Smooth muscle cell (in vitro differentiated cells): Measurements from ENCODE around the gene UNKL. TPM values are rescaled to one million over a fixed set of nuclear protein-coding genes. Genes with fewer than 3 reads are reported as not detected.

Experiments used
- DNase-seq: peaks from one replicate; lab custom pipeline; 2025; ENCODE audit not compliant: unreplicated experiment; lab: John Stamatoyannopoulos, UW
- H2AFZ ChIP-seq: fragments of 200-600 bp; sonication (generic); 2 replicates; pipeline ENCODE4 v1.6.0; 2016; ENCODE audit warnings: antibody characterized with exemption, low read depth, mild to moderate bottlenecking
- H3F3A ChIP-seq: fragments of 200-600 bp; sonication (generic); 2 replicates; pipeline ENCODE4 v1.6.0; 2017; ENCODE audit warnings: antibody characterized with exemption, low read depth
- H3K27ac ChIP-seq: fragments of 200-600 bp; sonication (generic); 2 replicates; pipeline ENCODE4 v1.5.1; 2016; ENCODE audit warnings: low read depth, mild to moderate bottlenecking
- H3K27me3 ChIP-seq: fragments of 200-600 bp; sonication (generic); 2 replicates; pipeline ENCODE4 v1.6.1; 2016; ENCODE audit warnings: low read depth, mild to moderate bottlenecking
- H3K36me3 ChIP-seq: fragments of 200-600 bp; sonication (generic); 2 replicates; pipeline ENCODE4 v1.5.1; 2016; ENCODE audit warnings: low read depth
- H3K4me1 ChIP-seq: fragments of 200-600 bp; sonication (generic); 2 replicates; pipeline ENCODE4 v1.5.1; 2016; ENCODE audit warnings: low read depth
- H3K4me2 ChIP-seq: fragments of 200-600 bp; sonication (generic); 2 replicates; pipeline ENCODE4 v1.6.0; 2016; ENCODE audit warnings: mild to moderate bottlenecking
- H3K4me3 ChIP-seq: fragments of 200-600 bp; sonication (generic); 2 replicates; pipeline ENCODE4 v1.5.1; 2016; ENCODE audit warnings: mild to moderate bottlenecking
- H3K79me2 ChIP-seq: fragments of 200-600 bp; sonication (generic); 2 replicates; pipeline ENCODE4 v1.6.0; 2016; ENCODE audit warnings: low read depth, mild to moderate bottlenecking
- H3K9ac ChIP-seq: fragments of 200-600 bp; sonication (generic); 2 replicates; pipeline ENCODE4 v1.6.0; 2016; ENCODE audit warnings: low read depth
- H3K9me3 ChIP-seq: fragments of 200-600 bp; sonication (generic); replicated peaks from 2 replicates; pipeline ENCODE4 v1.5.1; 2016; ENCODE audit warnings: low read depth
- H4K20me1 ChIP-seq: fragments of 200-600 bp; sonication (generic); 2 replicates; pipeline ENCODE4 v1.6.0; 2016; ENCODE audit warnings: low read depth
- CTCF ChIP-seq: fragments of 200-600 bp; sonication (generic); IDR thresholded peaks from 2 replicates; pipeline ENCODE4 v1.5.1; 2017; ENCODE audit warnings: borderline replicate concordance, mild to moderate bottlenecking, antibody characterized with exemption; ENCODE audit not compliant: insufficient read depth, poor library complexity, severe bottlenecking
- WGBS: methylation state at CpG from one replicate; pipeline ENCODE4 v1.1.7; 2016; ENCODE audit warnings: low lambda C conversion rate; 5-methylcytosine and 5-hydroxymethylcytosine counted together
- polyA plus RNA-seq: library from polyadenylated mRNA; unstranded; fragments of >200 nt; fragmentation: Nextera tagmentation; extraction: Ambion mirVana; gene quantifications from 2 replicates; pipeline ENCODE4 v1.2.1, GENCODE V29; 2016
- total RNA-seq: library from RNA; depleted of rRNA; stranded (reverse); fragments of >200 nt; gene quantifications from 2 replicates; pipeline ENCODE4 v1.2.3, GENCODE V29; 2014

UNKL gene
- total and polyA plus RNA-seq, 2 experiments from 2014 or later = 5.2 to 6.2 TPM

DNA sequence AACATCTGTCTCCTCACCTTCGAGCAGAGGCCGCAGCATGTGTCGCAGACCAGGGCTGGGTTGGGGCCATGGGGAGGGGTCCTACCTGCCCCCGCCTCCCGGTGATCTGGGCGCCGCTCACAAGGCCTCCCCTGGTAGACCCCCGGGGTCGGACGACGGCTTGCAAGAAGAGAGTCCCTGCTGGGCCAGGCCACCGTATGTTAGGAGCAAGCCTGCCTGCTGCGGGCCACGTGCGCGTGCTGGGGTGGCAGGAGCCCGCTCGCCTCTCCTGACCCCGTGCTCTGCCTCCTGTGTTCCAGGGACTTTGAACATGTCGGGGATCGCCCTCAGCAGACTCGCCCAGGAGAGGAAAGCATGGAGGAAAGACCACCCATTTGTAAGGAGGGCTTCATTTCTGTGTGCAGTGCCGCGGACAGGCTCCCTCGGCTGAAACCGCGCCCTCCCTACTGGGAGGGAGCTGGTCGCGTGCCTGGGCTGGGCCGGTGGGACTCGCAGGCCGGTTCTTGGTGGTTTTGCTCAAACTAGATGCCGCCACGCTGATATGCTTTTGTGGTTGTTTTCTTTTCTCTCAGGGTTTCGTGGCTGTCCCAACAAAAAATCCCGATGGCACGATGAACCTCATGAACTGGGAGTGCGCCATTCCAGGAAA lies 100.7 kb downstream of the UNKL start:
- Histone ChIP-seq H4K20me1 (peaks cover 90% of the 10 kb centered on the region), H3K4me1 (peaks cover 15% of the 10 kb centered on the region), H3K4me3 (no peak overlapping the region), H3K9me3 (no peaks in the 10 kb centered on the region), H3K27ac (no peak overlapping the region), H2AFZ (no peak overlapping the region), H3K36me3 (peaks cover 6% of the 10 kb centered on the region), H3K4me2 (no peak overlapping the region), H3K9ac (no peak overlapping the region), H3K27me3 (no peaks in the 10 kb centered on the region), H3F3A (no peaks in the 10 kb centered on the region), H3K79me2 (peaks cover 83% of the 10 kb centered on the region)
- DNase-seq = no peak
- TF ChIP-seq CTCF = no peak
- WGBS = 97% methylated on average over 37 of the region's 38 CpGs

Other genes starting within 250 kb of the UNKL start
- not detected in 2 replicates for gene TPSG1, start 189.4 kb downstream of the UNKL start, total RNA-seq
- gene TPSG1, start 189.4 kb downstream of the UNKL start, polyA plus RNA-seq = not detected in 2 replicates
- not detected in 2 replicates for gene TPSB2, start 184.5 kb downstream of the UNKL start, total RNA-seq
- gene TPSB2, start 184.5 kb downstream of the UNKL start, polyA plus RNA-seq = not detected in 2 replicates
- gene TPSAB1, start 174.0 kb downstream of the UNKL start, total RNA-seq = not detected in 2 replicates
- not detected in 2 replicates for gene TPSAB1, start 174.0 kb downstream of the UNKL start, polyA plus RNA-seq
- gene TPSD1, start 158.6 kb downstream of the UNKL start, total RNA-seq = not detected in 2 replicates
- gene TPSD1, start 158.6 kb downstream of the UNKL start, polyA plus RNA-seq = not detected in 2 replicates
- 51.5 and 95.9 TPM in 2 replicates for gene UBE2I, start 105.1 kb downstream of the UNKL start, total RNA-seq
- 169 and 180 TPM in 2 replicates for gene UBE2I, start 105.1 kb downstream of the UNKL start, polyA plus RNA-seq
- 0.31 TPM in 1 of 2 replicates, not detected in the other for gene BAIAP3, start 81.1 kb downstream of the UNKL start, total RNA-seq
- gene BAIAP3, start 81.1 kb downstream of the UNKL start, polyA plus RNA-seq = 0.34 and 0.51 TPM in 2 replicates
- gene TSR3, start 62.8 kb downstream of the UNKL start, total RNA-seq = 54.9 and 55.2 TPM in 2 replicates
- gene TSR3, start 62.8 kb downstream of the UNKL start, polyA plus RNA-seq = 142 TPM in 2 replicates
- 28.0 and 34.4 TPM in 2 replicates for gene GNPTG, start 62.8 kb downstream of the UNKL start, total RNA-seq
- gene GNPTG, start 62.8 kb downstream of the UNKL start, polyA plus RNA-seq = 73.3 and 79.2 TPM in 2 replicates
- 17.2 and 21.8 TPM in 2 replicates for gene UQCC4, start 6.0 kb upstream of the UNKL start, total RNA-seq
- gene UQCC4, start 6.0 kb upstream of the UNKL start, polyA plus RNA-seq = 29.6 and 33.0 TPM in 2 replicates
- not detected in 2 replicates for gene PERCC1, start 16.4 kb upstream of the UNKL start, total RNA-seq
- not detected in 2 replicates for gene PERCC1, start 16.4 kb upstream of the UNKL start, polyA plus RNA-seq
- gene CCDC154, start 29.9 kb upstream of the UNKL start, total RNA-seq = not detected in 2 replicates
- gene CCDC154, start 29.9 kb upstream of the UNKL start, polyA plus RNA-seq = 0.24 and 1.0 TPM in 2 replicates
- 15.6 and 25.9 TPM in 2 replicates for gene CLCN7, start 60.3 kb upstream of the UNKL start, total RNA-seq
- gene CLCN7, start 60.3 kb upstream of the UNKL start, polyA plus RNA-seq = 45.2 and 59.9 TPM in 2 replicates
- not detected in 2 replicates for gene PTX4, start 74.2 kb upstream of the UNKL start, total RNA-seq
- gene PTX4, start 74.2 kb upstream of the UNKL start, polyA plus RNA-seq = not detected in 2 replicates
- 4.8 and 6.5 TPM in 2 replicates for gene TELO2, start 78.7 kb upstream of the UNKL start, total RNA-seq
- gene TELO2, start 78.7 kb upstream of the UNKL start, polyA plus RNA-seq = 22.9 and 25.1 TPM in 2 replicates
- 0.31 and 0.90 TPM in 2 replicates for gene TMEM204, start 119.0 kb upstream of the UNKL start, total RNA-seq
- gene TMEM204, start 119.0 kb upstream of the UNKL start, polyA plus RNA-seq = 3.0 and 4.2 TPM in 2 replicates
- 24.8 and 30.0 TPM in 2 replicates for gene IFT140, start 197.4 kb upstream of the UNKL start, total RNA-seq
- 17.2 and 24.1 TPM in 2 replicates for gene IFT140, start 197.4 kb upstream of the UNKL start, polyA plus RNA-seq
- 7.3 and 16.5 TPM in 2 replicates for gene CRAMP1, start 197.7 kb upstream of the UNKL start, total RNA-seq
- 6.3 and 7.9 TPM in 2 replicates for gene CRAMP1, start 197.7 kb upstream of the UNKL start, polyA plus RNA-seq